ENCODE data around the gene VPS8. TPM values are rescaled to one million over a fixed set of nuclear protein-coding genes. Genes with fewer than 3 reads are reported as not detected.
"Not testable (repeated sequence)": the region's sequence is repeated elsewhere in the genome, so short reads cannot be mapped to it uniquely, and the experiment has no call there.

Gene VPS8
- total RNA-seq, 2 experiments from 2014 or later, result 20.0 to 22.9 TPM

DNA sequence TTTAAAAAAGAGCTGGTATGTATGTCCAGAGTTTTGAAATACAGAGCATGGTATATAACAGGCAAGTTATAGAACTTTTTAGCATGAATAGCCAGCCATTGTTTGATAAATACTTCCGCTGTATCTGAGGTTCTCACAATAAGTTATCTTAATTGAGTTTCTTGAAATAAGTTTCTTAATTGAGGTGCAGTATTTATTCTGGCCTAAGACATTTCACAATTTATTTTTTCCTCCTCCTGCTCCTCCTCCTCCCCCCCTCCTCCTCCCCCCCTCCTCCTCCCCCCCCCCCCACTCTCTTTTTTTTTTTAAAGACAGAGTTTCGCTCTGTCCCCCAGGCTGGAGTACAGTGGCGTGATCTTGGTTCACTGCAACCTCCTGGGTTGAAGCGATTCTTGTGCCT lies 83.4 kb downstream of the VPS8 start:
- no peaks in the 10 kb centered on the region for H3K4me1 Mint-ChIP-seq
- H3K27me3 Mint-ChIP-seq, result no peaks in the 10 kb centered on the region
- H3K4me3 Mint-ChIP-seq, result no peak overlapping the region
- DNase-seq, result no peak
- no peaks in the 10 kb centered on the region for H3K9me3 Mint-ChIP-seq
- H3K36me3 Mint-ChIP-seq, result no peaks in the 10 kb centered on the region
- no peak overlapping the region for H3K27ac Mint-ChIP-seq

- Mint-ChIP-seq H3K4me3 (no peak overlapping the region), H3K27ac (no peak overlapping the region), H3K4me1 (no peaks in the 10 kb centered on the region), H3K36me3 (no peaks in the 10 kb centered on the region), H3K27me3 (no peaks in the 10 kb centered on the region), H3K9me3 (no peaks in the 10 kb centered on the region)
- no peak for DNase-seq
These were observed 84.4 kb downstream of the VPS8 start for GRCh38 chr3:184896336-184896735.

- no peaks in the 10 kb centered on the region for H3K27me3 Mint-ChIP-seq
- peaks cover 3% of the 10 kb centered on the region for H3K9me3 Mint-ChIP-seq
- no peaks in the 10 kb centered on the region for H3K4me1 Mint-ChIP-seq
- H3K4me3 Mint-ChIP-seq, result no peak overlapping the region
- no peak overlapping the region for H3K27ac Mint-ChIP-seq
- peaks cover 12% of the 10 kb centered on the region for H3K36me3 Mint-ChIP-seq
- DNase-seq, result no peak
These were observed 88.1 kb downstream of the VPS8 start for GRCh38 chr3:184899953-184900595.

GRCh38 chr3:184907031-184907430 lies 95.1 kb downstream of the VPS8 start:
- not testable (repeated sequence) for H3K4me1 Mint-ChIP-seq

DNA sequence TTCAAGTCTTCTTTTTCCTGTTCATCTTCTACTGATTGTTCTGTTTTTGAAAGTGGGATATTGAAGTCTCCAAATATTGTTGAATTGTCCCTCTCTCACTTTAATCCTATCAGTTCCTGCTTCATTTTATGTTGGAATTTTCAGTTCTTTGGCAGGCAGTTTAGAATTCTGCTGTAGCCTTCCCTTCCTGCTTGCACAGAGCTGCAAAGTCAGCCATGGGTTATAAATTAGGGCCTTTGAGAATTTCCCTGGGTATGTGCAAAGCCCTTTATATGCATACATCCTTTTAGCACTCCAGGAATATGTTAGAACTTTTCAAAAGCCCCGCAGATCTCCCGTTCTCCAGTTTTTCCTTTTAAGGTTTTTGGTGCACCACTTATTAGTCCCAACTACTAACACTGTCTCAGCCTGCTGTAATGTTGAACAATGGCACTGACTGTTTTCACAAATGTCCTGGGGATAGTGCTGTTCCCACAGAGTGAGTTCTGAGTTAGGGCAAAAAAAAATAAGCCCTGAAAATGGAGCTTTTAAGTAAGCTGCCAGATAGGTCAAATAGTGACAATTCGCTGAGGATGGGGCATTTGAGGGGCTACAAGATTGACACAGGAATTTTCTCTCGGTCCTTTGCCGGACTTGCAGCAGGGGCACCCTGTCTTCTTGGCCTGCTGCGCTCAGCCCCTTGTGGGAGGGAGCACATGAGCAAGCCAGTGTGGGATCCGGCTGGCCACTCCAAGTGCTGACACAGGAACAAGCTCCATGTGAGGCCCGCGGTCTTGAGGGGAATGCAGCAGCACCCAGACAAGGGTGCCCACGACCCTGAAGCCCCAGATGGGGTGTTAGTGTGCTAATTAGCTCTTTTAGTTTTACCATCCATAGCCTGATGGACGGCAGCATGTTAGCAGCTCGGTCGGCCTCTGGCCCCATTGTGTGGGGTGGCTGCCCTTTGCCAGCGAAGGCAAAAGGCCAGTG lies 96.0 kb downstream of the VPS8 start:
- no peaks in the 10 kb centered on the region for H3K4me1 Mint-ChIP-seq
- DNase-seq, result no peak
- H3K9me3 Mint-ChIP-seq, result peaks cover 3% of the 10 kb centered on the region
- no peaks in the 10 kb centered on the region for H3K27me3 Mint-ChIP-seq
- no peak overlapping the region for H3K4me3 Mint-ChIP-seq
- peaks cover 20% of the 10 kb centered on the region for H3K36me3 Mint-ChIP-seq
- H3K27ac Mint-ChIP-seq, result no peak overlapping the region

More at GRCh38 chr3:184907031-184907430, 95.1 kb downstream of the VPS8 start:
- not testable (repeated sequence) for H3K27me3 Mint-ChIP-seq, H3K9me3 Mint-ChIP-seq, H3K4me3 Mint-ChIP-seq, DNase-seq, H3K27ac Mint-ChIP-seq
- peaks cover 21% of the 10 kb centered on the region for H3K36me3 Mint-ChIP-seq

DNA sequence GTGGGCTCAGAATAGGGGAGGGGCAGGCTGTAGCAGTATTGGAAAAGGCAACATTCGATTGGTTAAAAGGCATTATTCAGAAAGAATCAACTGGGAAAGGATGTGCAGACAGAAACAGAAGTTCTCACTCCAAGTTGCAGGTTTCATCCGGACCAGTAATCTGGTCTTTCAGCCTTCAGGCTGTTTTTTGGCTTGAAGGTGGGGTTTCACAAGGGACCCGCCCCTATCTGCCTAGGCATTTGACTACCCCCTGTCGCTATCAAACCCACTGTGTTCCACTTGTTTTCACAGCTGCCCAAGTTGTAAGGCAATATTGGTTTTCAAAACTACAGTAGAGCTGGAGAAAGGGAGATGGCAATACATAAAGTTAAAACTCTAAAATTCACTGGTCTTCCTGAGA lies 96.9 kb downstream of the VPS8 start:
- no peaks in the 10 kb centered on the region for H3K27me3 Mint-ChIP-seq
- H3K36me3 Mint-ChIP-seq, result peaks cover 18% of the 10 kb centered on the region
- no peak overlapping the region for H3K27ac Mint-ChIP-seq
- no peak overlapping the region for H3K4me3 Mint-ChIP-seq
- H3K9me3 Mint-ChIP-seq, result peaks cover 3% of the 10 kb centered on the region
- no peaks in the 10 kb centered on the region for H3K4me1 Mint-ChIP-seq
- DNase-seq, result no peak

DNA sequence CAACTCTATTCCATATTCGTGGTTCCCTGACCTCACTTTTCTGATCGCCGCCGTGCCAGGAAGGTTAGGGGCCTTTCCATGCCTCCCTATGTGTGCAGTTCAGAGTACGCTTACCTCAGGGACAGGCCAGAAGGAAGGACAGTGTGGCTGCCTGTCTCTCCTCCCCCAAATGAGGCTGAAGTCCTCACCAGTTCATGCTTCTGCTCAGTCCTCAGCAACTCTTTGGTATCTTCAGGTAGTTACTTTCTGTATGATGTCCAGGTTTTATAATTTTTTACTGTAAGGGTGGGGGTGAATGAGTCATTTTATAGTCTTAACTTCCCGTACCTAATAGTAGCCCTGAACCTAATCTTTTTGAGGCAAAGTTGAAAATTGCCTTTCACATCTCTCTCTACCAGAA lies 98.7 kb downstream of the VPS8 start:
- H3K27ac Mint-ChIP-seq, result no peak overlapping the region
- H3K4me3 Mint-ChIP-seq, result no peak overlapping the region
- H3K36me3 Mint-ChIP-seq, result peaks cover 4% of the 10 kb centered on the region
- H3K9me3 Mint-ChIP-seq, result no peaks in the 10 kb centered on the region
- no peaks in the 10 kb centered on the region for H3K27me3 Mint-ChIP-seq
- no peaks in the 10 kb centered on the region for H3K4me1 Mint-ChIP-seq
- DNase-seq, result no peak

GRCh38 chr3:184911570-184911969 lies 99.6 kb downstream of the VPS8 start:
- no peaks in the 10 kb centered on the region for H3K4me1 Mint-ChIP-seq
- no peak for DNase-seq
- H3K4me3 Mint-ChIP-seq, result no peak overlapping the region
- H3K27ac Mint-ChIP-seq, result no peak overlapping the region
- H3K27me3 Mint-ChIP-seq, result no peaks in the 10 kb centered on the region
- H3K9me3 Mint-ChIP-seq, result no peaks in the 10 kb centered on the region
- H3K36me3 Mint-ChIP-seq, result peaks cover 4% of the 10 kb centered on the region

DNA sequence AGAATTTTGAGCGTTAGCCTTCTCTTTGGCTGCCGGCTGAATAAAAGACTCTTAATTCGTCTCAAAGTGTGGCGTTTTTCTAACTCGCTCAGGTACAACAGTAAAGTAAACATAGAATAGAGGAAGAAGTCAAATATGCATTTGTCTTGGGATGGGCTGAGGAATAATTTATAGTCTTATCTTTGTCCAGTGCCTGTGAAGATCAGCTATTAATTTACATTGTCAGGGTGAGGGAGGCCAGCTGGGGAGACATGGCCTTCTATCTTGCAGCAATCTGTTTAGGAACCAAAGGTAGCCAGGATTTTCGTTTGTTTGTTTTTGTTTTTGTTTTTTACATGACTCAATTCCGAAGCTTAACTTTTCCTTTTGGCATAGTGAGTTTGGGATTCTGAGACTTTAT lies 100.2 kb downstream of the VPS8 start:
- no peaks in the 10 kb centered on the region for H3K4me1 Mint-ChIP-seq
- no peak overlapping the region for H3K4me3 Mint-ChIP-seq
- peaks cover 4% of the 10 kb centered on the region for H3K36me3 Mint-ChIP-seq
- H3K27me3 Mint-ChIP-seq, result no peaks in the 10 kb centered on the region
- DNase-seq, result no peak
- H3K27ac Mint-ChIP-seq, result no peak overlapping the region
- H3K9me3 Mint-ChIP-seq, result no peaks in the 10 kb centered on the region

- H3K27ac Mint-ChIP-seq, result no peak overlapping the region
- H3K4me1 Mint-ChIP-seq, result no peaks in the 10 kb centered on the region
- H3K27me3 Mint-ChIP-seq, result no peaks in the 10 kb centered on the region
- peaks cover 8% of the 10 kb centered on the region for H3K36me3 Mint-ChIP-seq
- no peak for DNase-seq
- no peaks in the 10 kb centered on the region for H3K9me3 Mint-ChIP-seq
- H3K4me3 Mint-ChIP-seq, result no peak overlapping the region
These were observed 102.7 kb downstream of the VPS8 start for GRCh38 chr3:184914628-184915027.

DNA sequence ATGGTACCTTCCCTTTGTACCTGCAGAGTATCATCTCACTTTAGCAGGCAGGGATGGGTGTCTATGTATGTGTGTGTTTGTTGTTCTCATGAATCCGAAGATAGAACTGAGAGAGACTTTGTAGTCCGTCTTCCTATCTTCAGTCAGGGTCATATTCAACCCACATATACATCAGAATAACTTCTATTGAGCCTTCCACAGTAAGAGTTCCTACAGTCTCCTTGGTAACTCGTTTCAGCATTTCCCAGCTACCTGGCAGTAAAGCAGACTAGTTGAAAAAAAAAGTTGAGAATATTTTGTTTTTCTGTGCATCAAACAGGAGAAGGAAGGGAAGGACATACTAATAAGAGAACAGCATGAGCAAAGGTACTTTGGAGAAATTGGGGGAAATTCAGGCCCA lies 106.8 kb downstream of the VPS8 start:
- H3K27me3 Mint-ChIP-seq, result no peaks in the 10 kb centered on the region
- no peaks in the 10 kb centered on the region for H3K4me1 Mint-ChIP-seq
- H3K9me3 Mint-ChIP-seq, result no peaks in the 10 kb centered on the region
- H3K4me3 Mint-ChIP-seq, result no peak overlapping the region
- peaks cover 4% of the 10 kb centered on the region for H3K36me3 Mint-ChIP-seq
- H3K27ac Mint-ChIP-seq, result no peak overlapping the region
- no peak for DNase-seq

GRCh38 chr3:184919651-184920050 lies 107.7 kb downstream of the VPS8 start:
- Mint-ChIP-seq H3K4me3 (no peak overlapping the region), H3K36me3 (peaks cover 4% of the 10 kb centered on the region), H3K27me3 (no peaks in the 10 kb centered on the region), H3K4me1 (no peaks in the 10 kb centered on the region), H3K27ac (no peak overlapping the region), H3K9me3 (no peaks in the 10 kb centered on the region)
- no peak for DNase-seq

- Mint-ChIP-seq H3K27me3 (no peaks in the 10 kb centered on the region), H3K4me1 (no peaks in the 10 kb centered on the region), H3K4me3 (no peak overlapping the region), H3K9me3 (no peaks in the 10 kb centered on the region), H3K36me3 (peaks cover 2% of the 10 kb centered on the region), H3K27ac (no peak overlapping the region)
- no peak for DNase-seq
These were observed 112.6 kb downstream of the VPS8 start for GRCh38 chr3:184924547-184924946.

DNA sequence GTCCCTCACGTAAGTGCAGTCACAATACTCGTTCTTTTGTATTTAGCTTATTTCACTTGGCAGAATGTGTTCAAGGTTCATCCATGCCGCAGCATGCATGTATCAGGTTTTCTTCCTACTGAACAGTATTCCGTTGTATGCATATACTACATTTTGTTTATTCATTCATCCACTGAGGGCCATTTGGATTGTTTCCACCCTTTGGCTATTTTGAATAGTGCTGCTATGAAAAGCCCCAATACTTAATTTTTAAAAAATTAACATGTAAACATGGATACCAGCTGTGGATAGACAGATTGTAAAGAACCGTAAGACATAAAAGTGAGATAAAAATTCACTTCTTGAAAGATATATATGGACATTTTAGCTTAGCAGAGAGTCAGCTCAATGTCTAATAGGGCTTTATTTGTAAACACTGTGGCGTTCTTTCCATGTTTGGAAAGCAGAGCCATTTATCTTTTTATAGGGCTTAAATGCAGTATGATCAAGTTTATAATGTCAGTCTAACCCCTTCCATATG lies 115.9 kb downstream of the VPS8 start:
- H3K27ac Mint-ChIP-seq, result no peak overlapping the region
- no peaks in the 10 kb centered on the region for H3K9me3 Mint-ChIP-seq
- DNase-seq, result no peak
- no peak overlapping the region for H3K4me3 Mint-ChIP-seq
- H3K4me1 Mint-ChIP-seq, result no peaks in the 10 kb centered on the region
- no peaks in the 10 kb centered on the region for H3K27me3 Mint-ChIP-seq
- H3K36me3 Mint-ChIP-seq, result peaks cover 5% of the 10 kb centered on the region

- no peak for DNase-seq
- no peaks in the 10 kb centered on the region for H3K27me3 Mint-ChIP-seq
- H3K9me3 Mint-ChIP-seq, result no peaks in the 10 kb centered on the region
- no peak overlapping the region for H3K4me3 Mint-ChIP-seq
- H3K27ac Mint-ChIP-seq, result no peak overlapping the region
- no peaks in the 10 kb centered on the region for H3K4me1 Mint-ChIP-seq
- peaks cover 9% of the 10 kb centered on the region for H3K36me3 Mint-ChIP-seq
These were observed 120.8 kb downstream of the VPS8 start for GRCh38 chr3:184932777-184933176.
